ENCODE data around the gene SLC28A1.

The SLC28A1 gene

GRCh38 chr15:84852212-84852611 lies 32.2 kb upstream of the SLC28A1 start:
- no peak for TF ChIP-seq CTCF (IDR thresholded peaks at IDR 0.05; ENCODE audit: borderline replicate concordance, control extremely low read depth, extremely low read depth, insufficient read depth, missing control alignments)
- no peak for DNase-seq (ENCODE audit: low spot score)
- in situ Hi-C loops (cut with MboI; ENCODE audit: low sequenced_read_pairs, unreplicated experiment), result no loop called here

- TF ChIP-seq CTCF (IDR thresholded peaks at IDR 0.05; ENCODE audit: borderline replicate concordance, control extremely low read depth, extremely low read depth, insufficient read depth, missing control alignments), result no peak
- no peak for DNase-seq (ENCODE audit: low spot score)
- in situ Hi-C loops (cut with MboI; ENCODE audit: low sequenced_read_pairs, unreplicated experiment), result no loop called here
Observed at GRCh38 chr15:84855136-84855535, 29.3 kb upstream of the SLC28A1 start.

GRCh38 chr15:84855765-84856164 lies 28.7 kb upstream of the SLC28A1 start:
- no peak for TF ChIP-seq CTCF (IDR thresholded peaks at IDR 0.05; ENCODE audit: borderline replicate concordance, control extremely low read depth, extremely low read depth, insufficient read depth, missing control alignments)
- no peak for DNase-seq (ENCODE audit: low spot score)
- in situ Hi-C loops (cut with MboI; ENCODE audit: low sequenced_read_pairs, unreplicated experiment), result no loop called here

- DNase-seq (ENCODE audit: low spot score), result no peak
- in situ Hi-C loops (cut with MboI; ENCODE audit: low sequenced_read_pairs, unreplicated experiment), result no loop called here
- TF ChIP-seq CTCF (IDR thresholded peaks at IDR 0.05; ENCODE audit: borderline replicate concordance, control extremely low read depth, extremely low read depth, insufficient read depth, missing control alignments), result no peak
Observed at GRCh38 chr15:84856731-84857417, 27.6 kb upstream of the SLC28A1 start.

GRCh38 chr15:84857418-84858004 lies 27.0 kb upstream of the SLC28A1 start:
- in situ Hi-C loops (cut with MboI; ENCODE audit: low sequenced_read_pairs, unreplicated experiment), result no loop called here
- DNase-seq (ENCODE audit: low spot score), result no peak
- TF ChIP-seq CTCF (IDR thresholded peaks at IDR 0.05; ENCODE audit: borderline replicate concordance, control extremely low read depth, extremely low read depth, insufficient read depth, missing control alignments), result no peak

- TF ChIP-seq CTCF (IDR thresholded peaks at IDR 0.05; ENCODE audit: borderline replicate concordance, control extremely low read depth, extremely low read depth, insufficient read depth, missing control alignments), result no peak
- DNase-seq (ENCODE audit: low spot score), result no peak
- in situ Hi-C loops (cut with MboI; ENCODE audit: low sequenced_read_pairs, unreplicated experiment), result no loop called here
Observed at GRCh38 chr15:84858231-84858630, 26.2 kb upstream of the SLC28A1 start.

All from GM13976 (cell line).